Right atrium auricular region (tissue), 2 donors: ENCODE measurements around the gene NDST3. TPM values are rescaled to one million over a fixed set of nuclear protein-coding genes. Genes with fewer than 3 reads are reported as not detected.

Source experiments
- DNase-seq: peaks from one replicate; pipeline ENCODE4 v3.0.0-alpha.2; 2019; ENCODE audit warnings: low spot score
- H3K27ac ChIP-seq, 2 donors: fragments of 200-600 bp; sonication (generic); 1 replicate in 1 of 2; 2 replicates in 1 of 2; pipeline ENCODE4 v1.5.1; 2016 to 2019
- H3K27me3 ChIP-seq, 2 donors: fragments of 200-600 bp; sonication (generic); one replicate each; pipeline versions ENCODE4 v1.5.1 to v1.6.0; 2017 to 2019
- H3K36me3 ChIP-seq: fragments of 200-600 bp; sonication (generic); one replicate; pipeline ENCODE4 v1.5.1; 2016
- H3K4me1 ChIP-seq, 2 donors: fragments of 200-600 bp; sonication (generic); one replicate each; pipeline versions ENCODE4 v1.5.1 to v1.6.0; 2017 to 2019
- H3K4me3 ChIP-seq, 2 donors: fragments of 200-600 bp; sonication (generic); 1 replicate in 1 of 2; 2 replicates in 1 of 2; pipeline ENCODE4 v1.5.1; 2017 to 2019; ENCODE audit warnings: mild to moderate bottlenecking in 1 of 2, moderate library complexity in 1 of 2
- H3K9me3 ChIP-seq, 2 donors: fragments of 200-600 bp; sonication (generic); one replicate each; pipeline ENCODE4 v1.5.1; 2019
- total RNA-seq, 2 donors: library from RNA; depleted of rRNA; stranded (reverse); fragments of >200 nt; gene quantifications; one replicate each; pipeline ENCODE4 v1.1.0, GENCODE V29; 2016
- TF ChIP-seq, protein P1 (sequence below), 2 donors: fragments of 200-600 bp; sonication (generic); IDR thresholded peaks; one replicate each; pipeline ENCODE4 v1.5.1; 2019; ENCODE audit warnings: antibody characterized with exemption in 2 of 2

Gene NDST3
- total RNA-seq, 2 donors from 2014 or later, result 0.15 TPM; not detected in 1

DNA sequence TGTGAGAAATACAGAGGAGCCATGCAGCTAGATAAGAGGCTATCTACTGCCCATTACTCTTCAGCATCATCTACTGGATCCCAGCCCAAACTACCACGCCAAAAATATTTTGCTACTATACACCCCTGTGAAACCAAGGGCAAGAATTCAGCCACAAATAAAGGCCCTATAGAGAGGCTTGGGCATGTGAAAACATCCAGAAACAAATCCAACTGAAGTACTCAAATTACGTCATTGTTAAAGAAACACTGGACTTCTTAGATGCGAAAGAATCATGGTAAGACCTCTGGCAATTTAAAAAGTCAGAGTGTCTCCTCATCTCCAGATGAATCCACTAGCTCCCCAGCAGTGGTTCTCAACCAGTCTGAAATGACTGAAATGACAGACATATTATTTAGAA lies 12.8 kb downstream of the NDST3 start:
- H3K36me3 ChIP-seq, result no peaks in the 10 kb centered on the region

GRCh38 chr4:118058955-118059354 lies 24.7 kb downstream of the NDST3 start:
- TF ChIP-seq, protein P1, sequence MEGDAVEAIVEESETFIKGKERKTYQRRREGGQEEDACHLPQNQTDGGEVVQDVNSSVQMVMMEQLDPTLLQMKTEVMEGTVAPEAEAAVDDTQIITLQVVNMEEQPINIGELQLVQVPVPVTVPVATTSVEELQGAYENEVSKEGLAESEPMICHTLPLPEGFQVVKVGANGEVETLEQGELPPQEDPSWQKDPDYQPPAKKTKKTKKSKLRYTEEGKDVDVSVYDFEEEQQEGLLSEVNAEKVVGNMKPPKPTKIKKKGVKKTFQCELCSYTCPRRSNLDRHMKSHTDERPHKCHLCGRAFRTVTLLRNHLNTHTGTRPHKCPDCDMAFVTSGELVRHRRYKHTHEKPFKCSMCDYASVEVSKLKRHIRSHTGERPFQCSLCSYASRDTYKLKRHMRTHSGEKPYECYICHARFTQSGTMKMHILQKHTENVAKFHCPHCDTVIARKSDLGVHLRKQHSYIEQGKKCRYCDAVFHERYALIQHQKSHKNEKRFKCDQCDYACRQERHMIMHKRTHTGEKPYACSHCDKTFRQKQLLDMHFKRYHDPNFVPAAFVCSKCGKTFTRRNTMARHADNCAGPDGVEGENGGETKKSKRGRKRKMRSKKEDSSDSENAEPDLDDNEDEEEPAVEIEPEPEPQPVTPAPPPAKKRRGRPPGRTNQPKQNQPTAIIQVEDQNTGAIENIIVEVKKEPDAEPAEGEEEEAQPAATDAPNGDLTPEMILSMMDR (IDR thresholded peaks at IDR 0.05), result no peak
- Histone ChIP-seq H3K27me3 (no peaks in the 10 kb centered on the region), H3K36me3 (no peaks in the 10 kb centered on the region), H3K4me1 (no peaks in the 10 kb centered on the region), H3K9me3 (no peaks in the 10 kb centered on the region), H3K4me3 (no peak overlapping the region), H3K27ac (no peak overlapping the region)
- no peak for DNase-seq

More for the DNA sequence above, 12.8 kb downstream of the NDST3 start:
- no peak for DNase-seq
- no peaks in the 10 kb centered on the region for H3K27me3 ChIP-seq
- TF ChIP-seq, protein P1 (IDR thresholded peaks at IDR 0.05), result no peak
- H3K27ac ChIP-seq, result no peak overlapping the region
- no peak overlapping the region for H3K4me3 ChIP-seq
- no peaks in the 10 kb centered on the region for H3K4me1 ChIP-seq
- H3K9me3 ChIP-seq, result peaks cover 0 to 27% of the 10 kb centered on the region in 2 donors

GRCh38 chr4:118059397-118059796 lies 25.1 kb downstream of the NDST3 start:
- H3K36me3 ChIP-seq, result no peaks in the 10 kb centered on the region
- H3K9me3 ChIP-seq, result no peaks in the 10 kb centered on the region
- H3K4me3 ChIP-seq, result no peak overlapping the region
- no peaks in the 10 kb centered on the region for H3K27me3 ChIP-seq
- TF ChIP-seq, protein P1 (IDR thresholded peaks at IDR 0.05), result no peak
- no peak overlapping the region for H3K27ac ChIP-seq
- H3K4me1 ChIP-seq, result no peaks in the 10 kb centered on the region
- no peak for DNase-seq

- DNase-seq, result no peak
- Histone ChIP-seq H3K27me3 (no peaks in the 10 kb centered on the region), H3K27ac (no peak overlapping the region), H3K36me3 (no peaks in the 10 kb centered on the region), H3K4me3 (no peak overlapping the region), H3K4me1 (no peaks in the 10 kb centered on the region), H3K9me3 (peaks cover 0 to 9% of the 10 kb centered on the region in 2 donors)
- TF ChIP-seq, protein P1 (IDR thresholded peaks at IDR 0.05), result no peak
These were observed 42.9 kb downstream of the NDST3 start for GRCh38 chr4:118076958-118077766.

DNA sequence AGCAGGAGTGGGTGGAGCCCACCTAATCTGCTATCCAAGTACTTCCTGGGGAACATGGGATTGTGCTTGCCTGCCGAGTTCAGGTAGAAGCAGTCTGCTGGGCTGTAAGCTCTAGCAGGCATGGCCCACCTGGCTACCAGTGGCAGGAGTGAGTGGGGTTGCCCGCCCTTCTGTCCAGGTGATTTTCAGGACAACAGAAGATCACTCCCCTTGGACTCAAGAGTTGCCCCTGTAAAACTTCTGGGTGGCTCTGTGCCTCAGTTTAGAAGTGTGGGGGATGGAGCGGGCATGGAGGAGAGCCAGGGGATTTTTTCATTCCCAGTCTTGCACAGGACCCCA lies 43.5 kb downstream of the NDST3 start:
- Histone ChIP-seq H3K4me1 (no peaks in the 10 kb centered on the region), H3K36me3 (no peaks in the 10 kb centered on the region), H3K27ac (no peak overlapping the region), H3K9me3 (peaks cover 0 to 9% of the 10 kb centered on the region in 2 donors), H3K4me3 (no peak overlapping the region), H3K27me3 (no peaks in the 10 kb centered on the region)
- TF ChIP-seq, protein P1 (IDR thresholded peaks at IDR 0.05), result no peak
- DNase-seq, result no peak

- DNase-seq, result no peak
- Histone ChIP-seq H3K27ac (no peak overlapping the region), H3K4me3 (no peak overlapping the region), H3K9me3 (peaks cover 0 to 4% of the 10 kb centered on the region in 2 donors), H3K4me1 (no peaks in the 10 kb centered on the region), H3K36me3 (no peaks in the 10 kb centered on the region), H3K27me3 (no peaks in the 10 kb centered on the region)
- TF ChIP-seq, protein P1 (IDR thresholded peaks at IDR 0.05), result no peak
These were observed 47.1 kb downstream of the NDST3 start for GRCh38 chr4:118081434-118081833.
